Sigmoid colon (tissue), 4 donors: ENCODE data around the gene ST8SIA1.
A peak's percentile ranks its signal among the peaks of the same experiment; 100 is the strongest.

Experiments
- CTCF ChIP-seq, 4 experiments: fragments of 450-650 bp in 3 of 4; fragments of 200-600 bp in 1 of 4; IDR thresholded peaks; one replicate each; pipeline ENCODE4 v1.5.1; 2016 to 2019; ENCODE audit warnings: antibody characterized with exemption in 4 of 4, mild to moderate bottlenecking in 3 of 4, moderate library complexity in 2 of 4
- POLR2A ChIP-seq, 2 donors: fragments of 450-650 bp; IDR thresholded peaks; one replicate each; pipeline ENCODE4 v1.6.1; 2016; ENCODE audit warnings: antibody characterized with exemption in 2 of 2, mild to moderate bottlenecking in 2 of 2, moderate library complexity in 2 of 2
- POLR2AphosphoS5 ChIP-seq, 4 donors: sonication (generic); formaldehyde crosslinking; IDR thresholded peaks; one replicate each; pipeline ENCODE4 v1.6.1; 2017; ENCODE audit warnings: antibody characterized with exemption in 4 of 4

- no peak for TF ChIP-seq CTCF (IDR thresholded peaks at IDR 0.05)
- TF ChIP-seq POLR2A (IDR thresholded peaks at IDR 0.05), result no peak
- peak in 1 of 4 donors; percentile 37 for TF ChIP-seq POLR2AphosphoS5 (IDR thresholded peaks at IDR 0.05)
These were observed 22.2 kb downstream of the ST8SIA1 start for GRCh38 chr12:22312336-22312735.
